Chondrocyte (in vitro differentiated cells): ENCODE data around the gene PALLD. TPM values are rescaled to one million over a fixed set of nuclear protein-coding genes. Genes with fewer than 3 reads are reported as not detected.
A peak's percentile ranks its signal among the peaks of the same experiment; 100 is the strongest.

ENCODE experiments used
- DNase-seq: peaks from one replicate; pipeline ENCODE4 v3.0.0; 2021; ENCODE audit warnings: mixed read lengths, low spot score
- H3K27ac Mint-ChIP-seq: one replicate; pipeline ENCODE4 v1.8.0; 2021; ENCODE audit warnings: mild to moderate bottlenecking, moderate library complexity, mixed read lengths; ENCODE audit not compliant: unreplicated experiment
- H3K27me3 Mint-ChIP-seq: 2 replicates; pipeline ENCODE4 v1.8.0; 2021; ENCODE audit warnings: low read depth, mixed read lengths
- H3K36me3 Mint-ChIP-seq: 2 replicates; pipeline ENCODE4 v1.8.0; 2021; ENCODE audit warnings: low read depth, mixed read lengths
- H3K4me1 Mint-ChIP-seq: 2 replicates; pipeline ENCODE4 v1.8.0; 2021; ENCODE audit warnings: low read depth, mild to moderate bottlenecking, mixed read lengths
- H3K4me3 Mint-ChIP-seq: one replicate; pipeline ENCODE4 v1.8.0; 2021; ENCODE audit warnings: mild to moderate bottlenecking, moderate library complexity, mixed read lengths; ENCODE audit not compliant: unreplicated experiment
- H3K9me3 Mint-ChIP-seq: 2 replicates; pipeline ENCODE4 v1.8.0; 2021; ENCODE audit warnings: low read depth, mixed read lengths
- CTCF ChIP-seq: fragments of 200-600 bp; sonication (generic); IDR thresholded peaks from 2 replicates; pipeline ENCODE4 v1.5.0; 2021; ENCODE audit warnings: antibody characterized with exemption, mild to moderate bottlenecking, moderate library complexity
- total RNA-seq: library from RNA; stranded (reverse); gene quantifications from 3 replicates; pipeline ENCODE4 v1.2.1, GENCODE V29; 2021

PALLD gene
- total RNA-seq, 1 donor from 2014 or later = 900 TPM

- Mint-ChIP-seq H3K27me3 (no peaks in the 10 kb centered on the region), H3K27ac (peak overlapping the region; percentile 93), H3K36me3 (peaks cover 23% of the 10 kb centered on the region), H3K4me3 (no peak overlapping the region), H3K9me3 (peaks cover 3% of the 10 kb centered on the region), H3K4me1 (peaks cover 86% of the 10 kb centered on the region)
- no peak for DNase-seq
- TF ChIP-seq CTCF = no peak
These were observed 314.4 kb downstream of the PALLD start for GRCh38 chr4:168811207-168811606.

GRCh38 chr4:168811786-168812651, 315.2 kb downstream of the PALLD start:
- H3K4me3 Mint-ChIP-seq = peak overlapping the region; percentile 3
- no peaks in the 10 kb centered on the region for H3K27me3 Mint-ChIP-seq
- peaks cover 86% of the 10 kb centered on the region for H3K4me1 Mint-ChIP-seq
- no peak for TF ChIP-seq CTCF
- peaks cover 18% of the 10 kb centered on the region for H3K36me3 Mint-ChIP-seq
- no peak for DNase-seq
- H3K9me3 Mint-ChIP-seq = peaks cover 3% of the 10 kb centered on the region
- peak overlapping the region; percentile 93 for H3K27ac Mint-ChIP-seq

GRCh38 chr4:168812806-168813205, 316.0 kb downstream of the PALLD start:
- Mint-ChIP-seq H3K36me3 (peaks cover 17% of the 10 kb centered on the region), H3K4me1 (peaks cover 90% of the 10 kb centered on the region), H3K9me3 (peaks cover 3% of the 10 kb centered on the region), H3K27ac (peak overlapping the region; percentile 93), H3K27me3 (no peaks in the 10 kb centered on the region), H3K4me3 (peak overlapping the region; percentile 3)
- TF ChIP-seq CTCF = no peak
- no peak for DNase-seq

- DNase-seq = no peak
- H3K27ac Mint-ChIP-seq = peak overlapping the region; percentile 93
- H3K36me3 Mint-ChIP-seq = peaks cover 12% of the 10 kb centered on the region
- peak overlapping the region; percentile 30 for H3K4me3 Mint-ChIP-seq
- peaks cover 3% of the 10 kb centered on the region for H3K9me3 Mint-ChIP-seq
- TF ChIP-seq CTCF = no peak
- H3K27me3 Mint-ChIP-seq = no peaks in the 10 kb centered on the region
- H3K4me1 Mint-ChIP-seq = peaks cover 95% of the 10 kb centered on the region
These were observed 317.0 kb downstream of the PALLD start for GRCh38 chr4:168813890-168814289.

- Mint-ChIP-seq H3K9me3 (no peaks in the 10 kb centered on the region), H3K36me3 (peaks cover 5% of the 10 kb centered on the region), H3K27ac (peak overlapping the region; percentile 93), H3K27me3 (no peaks in the 10 kb centered on the region), H3K4me1 (peaks cover 94% of the 10 kb centered on the region), H3K4me3 (no peak overlapping the region)
- no peak for TF ChIP-seq CTCF
- no peak for DNase-seq
These were observed 318.8 kb downstream of the PALLD start for GRCh38 chr4:168815379-168816345.
